NCI-H510A treated with DMSO at 0.1 percent for 48 hours (cell line): ENCODE measurements around the gene CAPZA3.
"Not testable (repeated sequence)": the region's sequence is repeated elsewhere in the genome, so short reads cannot be mapped to it uniquely, and the experiment has no call there.

Experiments
- DNase-seq: peaks from one replicate; lab custom pipeline; 2025; lab: John Stamatoyannopoulos, UW

Gene CAPZA3

GRCh38 chr12:18753481-18754123 is 15.7 kb downstream of the CAPZA3 start:
- DNase-seq: no peak

DNA sequence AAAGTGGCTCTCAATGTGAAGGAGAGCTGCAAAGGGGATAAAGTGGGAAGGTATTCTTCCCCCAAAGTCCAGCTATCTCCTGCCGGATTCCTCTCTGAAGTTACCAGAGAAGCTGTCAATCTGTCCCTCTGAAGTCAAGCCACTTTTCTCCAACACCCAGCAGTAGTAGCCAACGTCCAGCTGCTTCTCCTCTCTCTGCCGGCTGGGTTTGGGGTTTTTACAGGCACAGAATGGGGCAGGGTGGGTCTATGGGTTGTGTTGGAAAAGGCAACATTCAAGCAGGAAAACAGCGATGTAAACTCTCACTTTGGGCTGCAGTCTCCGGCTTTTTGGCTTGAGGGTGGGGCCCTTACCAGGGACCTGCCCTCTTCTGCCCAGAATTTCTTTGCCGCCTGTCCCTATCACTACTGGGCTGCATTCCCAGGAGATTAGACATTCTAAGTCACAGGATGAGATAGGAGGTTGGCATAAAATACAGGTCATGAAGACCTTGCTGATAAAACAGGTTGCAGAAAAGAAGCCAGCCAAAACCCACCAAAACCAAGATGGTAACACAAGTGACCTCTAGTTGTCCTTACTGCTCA is 16.3 kb downstream of the CAPZA3 start:
- no peak for DNase-seq

- DNase-seq: no peak
These were observed 17.4 kb downstream of the CAPZA3 start for GRCh38 chr12:18755341-18755740.

- DNase-seq: not testable (repeated sequence)
These were observed 28.6 kb downstream of the CAPZA3 start for GRCh38 chr12:18766479-18766878.

DNA sequence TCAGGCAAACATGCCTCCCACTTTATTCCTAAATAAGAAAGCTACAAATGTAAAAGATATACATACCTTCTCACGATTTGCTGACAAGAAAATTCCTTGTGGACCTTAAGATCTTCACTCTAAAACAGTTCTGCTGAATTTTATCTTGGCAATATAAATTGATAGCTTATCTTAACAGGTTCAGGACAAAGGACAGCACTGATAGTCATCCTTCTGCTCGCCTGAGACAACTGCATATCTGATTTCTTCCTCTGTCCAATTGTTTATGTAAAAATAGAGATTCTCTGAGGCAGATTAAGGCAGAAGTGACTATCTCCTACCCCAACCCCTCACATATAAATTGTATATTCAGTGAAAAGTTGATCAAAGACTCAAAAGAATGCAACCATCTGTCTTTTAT is 44.9 kb downstream of the CAPZA3 start:
- DNase-seq: no peak

DNA sequence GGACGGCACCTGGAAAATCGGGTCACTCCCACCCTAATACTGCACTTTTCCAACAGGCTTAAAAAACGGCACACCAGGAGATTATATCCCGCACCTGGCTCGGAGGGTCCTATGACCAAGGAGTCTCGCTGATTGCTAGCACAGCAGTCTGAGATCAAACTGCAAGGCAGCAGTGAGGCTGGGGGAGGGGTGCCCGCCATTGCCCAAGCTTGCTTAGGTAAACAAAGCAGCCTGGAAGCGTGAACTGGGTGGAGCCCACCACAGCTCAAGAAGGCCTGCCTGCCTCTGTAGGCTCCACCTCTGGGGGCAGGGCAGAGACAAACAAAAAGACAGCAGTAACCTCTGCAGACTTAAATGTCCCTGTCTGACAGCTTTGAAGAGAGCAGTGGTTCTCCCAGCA is 47.5 kb downstream of the CAPZA3 start:
- not testable (repeated sequence) for DNase-seq
